ENCODE data around the gene TEX48.

DNA sequence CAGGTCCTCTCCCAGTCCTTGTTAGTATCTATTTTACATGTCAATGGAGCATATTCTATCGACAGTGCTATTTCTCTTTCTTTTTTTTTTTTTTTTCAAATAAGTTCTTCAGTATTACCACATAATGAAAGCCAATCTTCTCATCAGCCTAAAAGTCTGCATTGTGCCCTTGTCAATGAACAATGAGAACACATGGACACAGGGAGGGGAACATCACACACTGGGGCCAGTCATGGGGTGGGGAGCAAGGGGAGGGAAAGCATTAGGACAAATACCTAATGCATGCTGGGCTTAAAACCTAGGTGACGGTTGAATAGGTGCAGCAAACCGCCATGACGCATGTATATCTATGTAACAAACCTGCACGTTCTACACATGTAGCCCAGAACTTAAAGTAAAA is 47.7 kb upstream of the TEX48 start:
- TF ChIP-seq, protein P1, sequence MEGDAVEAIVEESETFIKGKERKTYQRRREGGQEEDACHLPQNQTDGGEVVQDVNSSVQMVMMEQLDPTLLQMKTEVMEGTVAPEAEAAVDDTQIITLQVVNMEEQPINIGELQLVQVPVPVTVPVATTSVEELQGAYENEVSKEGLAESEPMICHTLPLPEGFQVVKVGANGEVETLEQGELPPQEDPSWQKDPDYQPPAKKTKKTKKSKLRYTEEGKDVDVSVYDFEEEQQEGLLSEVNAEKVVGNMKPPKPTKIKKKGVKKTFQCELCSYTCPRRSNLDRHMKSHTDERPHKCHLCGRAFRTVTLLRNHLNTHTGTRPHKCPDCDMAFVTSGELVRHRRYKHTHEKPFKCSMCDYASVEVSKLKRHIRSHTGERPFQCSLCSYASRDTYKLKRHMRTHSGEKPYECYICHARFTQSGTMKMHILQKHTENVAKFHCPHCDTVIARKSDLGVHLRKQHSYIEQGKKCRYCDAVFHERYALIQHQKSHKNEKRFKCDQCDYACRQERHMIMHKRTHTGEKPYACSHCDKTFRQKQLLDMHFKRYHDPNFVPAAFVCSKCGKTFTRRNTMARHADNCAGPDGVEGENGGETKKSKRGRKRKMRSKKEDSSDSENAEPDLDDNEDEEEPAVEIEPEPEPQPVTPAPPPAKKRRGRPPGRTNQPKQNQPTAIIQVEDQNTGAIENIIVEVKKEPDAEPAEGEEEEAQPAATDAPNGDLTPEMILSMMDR (IDR thresholded peaks at IDR 0.05; ENCODE audit: low read depth, low read length), result no peak
- TF ChIP-seq MYC (IDR thresholded peaks at IDR 0.05; ENCODE audit: low read depth, low read length), result no peak

All from NB4 (cell line).